K562 (cell line): ENCODE results near the gene USH2A. TPM values are rescaled to one million over a fixed set of nuclear protein-coding genes. Genes with fewer than 3 reads are reported as not detected.

Experiments
- ATAC-seq: fragments of 200-7000 bp; cut with Tn5 transposase; 3 replicates; pipeline ENCODE4 v1.9.1; 2020; ENCODE audit warnings: moderate library complexity
- BruUV-seq: library from RNA; stranded (reverse); fragments of 400-500 nt; replicated peaks from 2 replicates; lab custom pipeline; 2021; lab: Mats Ljungman, UMichigan
- CTCF ChIA-PET: fragments of 300-600 bp; formaldehyde crosslinking; extraction: SDS; loops from one replicate; lab custom pipeline; 2021; ENCODE audit warnings: low intra/inter-chr PET ratio; lab: Yijun Ruan, JAX
- POLR2A ChIA-PET: fragments of 300-600, 350-650 bp; sonication (Branson Sonifier 250); formaldehyde crosslinking; extraction: SDS; loops from one replicate; lab custom pipeline; 2021; ENCODE audit warnings: antibody characterized with exemption, inconsistent platforms; lab: Yijun Ruan, JAX
- DNase-seq, 4 experiments: peaks; one replicate each; pipeline versions ENCODE4 v3.0.0 to v3.0.0-alpha.2; 2011 to 2018; ENCODE audit warnings: low spot score in 3 of 4, mixed read lengths in 3 of 4; ENCODE audit errors: extremely low read depth in 1 of 4
- FAIRE-seq: peaks from 2 replicates; lab custom pipeline; 2011; peaks lifted over from hg19 to GRCh38; lab: Jason Lieb, UNC
- H2AFZ ChIP-seq: 2 replicates; pipeline ENCODE4 v1.6.0; 2011; ENCODE audit warnings: low read depth, low read length, control low read depth, inconsistent platforms
- H3K27ac ChIP-seq: fragments of 200-600 bp; 3 replicates; pipeline ENCODE4 v1.8.0; 2011; ENCODE audit warnings: low read depth, mild to moderate bottlenecking, control low read depth, inconsistent platforms, low read length, moderate library complexity, mixed read lengths; ENCODE audit errors: extremely low read depth
- H3K27me3 ChIP-seq, 2 experiments: fragments of 300-600 bp in 1 of 2; 2 replicates in 1 of 2; 3 replicates in 1 of 2; pipeline versions ENCODE4 v1.6.0 to v1.8.0; 2011; ENCODE audit warnings: inconsistent platforms in 2 of 2, low read length in 2 of 2, mild to moderate bottlenecking in 1 of 2, mixed read lengths in 1 of 2, moderate library complexity in 1 of 2; ENCODE audit not compliant: control insufficient read depth in 2 of 2, insufficient read depth in 2 of 2
- H3K36me3 ChIP-seq: fragments of 300-600 bp; 3 replicates; pipeline ENCODE4 v1.8.0; 2011; ENCODE audit warnings: mild to moderate bottlenecking, low read length, inconsistent platforms; ENCODE audit not compliant: control insufficient read depth, insufficient read depth
- H3K4me1 ChIP-seq, 2 experiments: fragments of 200-600 bp in 1 of 2; replicated peaks in 1 of 2; 2 replicates in 1 of 2; 3 replicates in 1 of 2; pipeline versions ENCODE4 v1.5.1 to v1.8.0; 2011; ENCODE audit warnings: inconsistent platforms in 2 of 2, low read length in 2 of 2, mild to moderate bottlenecking in 1 of 2, mixed read lengths in 1 of 2, moderate library complexity in 1 of 2; ENCODE audit not compliant: control insufficient read depth in 2 of 2, insufficient read depth in 2 of 2
- H3K4me2 ChIP-seq: 2 replicates; pipeline ENCODE4 v1.6.1; 2011; ENCODE audit warnings: low read length, control low read depth, inconsistent platforms, mixed read lengths; ENCODE audit not compliant: insufficient read depth
- H3K4me3 ChIP-seq: fragments of 200-600 bp; sonication (generic), shearing (Covaris generic); 2 replicates; pipeline ENCODE4 v1.5.1; 2016; ENCODE audit warnings: control low read depth, inconsistent platforms
- H3K79me2 ChIP-seq: fragments of 200-600 bp; 3 replicates; pipeline ENCODE4 v1.8.0; 2011; ENCODE audit warnings: low read length, inconsistent platforms; ENCODE audit not compliant: control insufficient read depth, insufficient read depth
- H3K9ac ChIP-seq, 2 experiments: 2 replicates each; pipeline versions ENCODE4 v1.6.0 to v1.6.1; 2011; ENCODE audit warnings: low read depth in 2 of 2, low read length in 2 of 2, control low read depth in 1 of 2, inconsistent platforms in 1 of 2, mild to moderate bottlenecking in 1 of 2, mixed read lengths in 1 of 2; ENCODE audit not compliant: insufficient read depth in 1 of 2
- H3K9me1 ChIP-seq: one replicate; pipeline ENCODE4 v1.6.0; 2011; ENCODE audit warnings: inconsistent platforms, mild to moderate bottlenecking, low read length, moderate library complexity; ENCODE audit not compliant: control insufficient read depth, insufficient read depth
- H3K9me3 ChIP-seq: replicated peaks from 2 replicates; pipeline ENCODE4 v1.5.1; 2011; ENCODE audit warnings: low read depth, low read length, inconsistent platforms; ENCODE audit not compliant: control insufficient read depth, insufficient read depth
- H4K20me1 ChIP-seq: replicated peaks from 2 replicates; pipeline ENCODE4 v1.6.1; 2011; ENCODE audit warnings: low read length, inconsistent platforms, mixed read lengths; ENCODE audit not compliant: control insufficient read depth, insufficient read depth
- BMI1 ChIP-seq: fragments of 150-350 bp; IDR thresholded peaks from 2 replicates; pipeline ENCODE4 v1.6.1; 2014; ENCODE audit warnings: low read length
- HINFP ChIP-seq: fragments of 450-650 bp; conservative IDR thresholded peaks from 2 replicates; pipeline ENCODE4 v1.6.1; 2016; ENCODE audit warnings: missing genetic modification characterization, low read depth, mild to moderate bottlenecking, control low read depth, missing compliant biosample characterization
- HMG20B ChIP-seq: fragments of 250-450 bp; sonication (Bioruptor Pico); IDR thresholded peaks from 2 replicates; pipeline ENCODE4 v1.5.0; 2021; ENCODE audit warnings: mild to moderate bottlenecking
- LCOR ChIP-seq: sonication (generic); formaldehyde crosslinking; IDR thresholded peaks from 2 replicates; pipeline ENCODE4 v1.8.0; 2022; ENCODE audit warnings: mild to moderate bottlenecking, missing genetic modification reagents
- PPARD ChIP-seq: fragments of 250-450 bp; sonication (Bioruptor Pico); IDR thresholded peaks from 2 replicates; pipeline ENCODE4 v1.8.0; 2022; ENCODE audit warnings: inconsistent platforms, mild to moderate bottlenecking, moderate library complexity
- RBM15 ChIP-seq: fragments of 200-400 bp; formaldehyde crosslinking; IDR thresholded peaks from 2 replicates; pipeline ENCODE4 v1.6.1; 2018; ENCODE audit warnings: mild to moderate bottlenecking, low read length, moderate library complexity; ENCODE audit not compliant: insufficient read depth
- ZFP36 ChIP-seq: fragments of 150-350 bp; IDR thresholded peaks from 2 replicates; pipeline ENCODE4 v1.6.1; 2018; ENCODE audit warnings: low read length, low read depth; ENCODE audit not compliant: partially characterized antibody
- ZNF197 ChIP-seq: fragments of 200-800 bp; sonication (Bioruptor generic); IDR thresholded peaks from 2 replicates; pipeline ENCODE4 v1.6.1; 2016; ENCODE audit warnings: low read depth, missing genetic modification characterization, missing compliant biosample characterization
- ZNF780A ChIP-seq: fragments of 250-450 bp; sonication (Bioruptor Pico); IDR thresholded peaks from 2 replicates; pipeline ENCODE4 v1.5.0; 2021; ENCODE audit warnings: mild to moderate bottlenecking
- WGBS: fragments of 100-300 bp; shearing (Covaris generic); methylation state at CpG from one replicate; pipeline ENCODE4 v1.1.6; 2016; ENCODE audit warnings: low coverage, mixed read lengths; ENCODE audit not compliant: insufficient coverage; ENCODE audit errors: missing lambda C conversion rate; 5-methylcytosine and 5-hydroxymethylcytosine counted together
- in situ Hi-C: fragments of 300-500 bp; cut with MboI; formaldehyde crosslinking; loops from 4 replicates; pipeline ENCODE4 v1.15.0; 2018; ENCODE audit warnings: inconsistent platforms, mixed read lengths
- intact Hi-C: fragments of 100-400 bp; cut with micrococcal nuclease; formaldehyde crosslinking; loops from 2 replicates; pipeline ENCODE4 v1.14.2; 2022
- polyA plus RNA-seq, 8 experiments: library from polyadenylated mRNA; depleted of rRNA in 4 of 8; stranded (reverse) in 5 of 8; unstranded in 3 of 8; fragments of >200 nt; fragmentation: Nextera tagmentation in 2 of 8; fragmentation: Illumina TruSeq in 1 of 8; extraction: Ambion mirVana in 2 of 8; extraction: Trizol in 1 of 8; gene quantifications; 2 replicates each; pipeline versions ENCODE4 v1.2.1 to v1.2.3, GENCODE V29; 2011 to 2014; ENCODE audit warnings: inconsistent platforms in 1 of 8, missing spikeins in 1 of 8
- total RNA-seq, 7 experiments: library from RNA; depleted of rRNA in 6 of 7; stranded (reverse); fragments of >200 nt in 6 of 7; fragmentation: Illumina TruSeq in 2 of 7; extraction: Trizol in 2 of 7; gene quantifications; 2 replicates each; pipeline versions ENCODE4 v1.2.1 to v1.2.3, GENCODE V29; 2011 to 2021; ENCODE audit warnings: low replicate concordance in 1 of 7

The USH2A gene
- total and polyA plus RNA-seq, 9 of the 15 experiments (the other 6 are each of a cell fraction or from before 2014, with no cell fraction given) = under 0.01 TPM; not detected in 7

- DNase-seq (no peak), ATAC-seq (no peak), FAIRE-seq (no peak)
- no peaks in the 10 kb centered on the region for H3K36me3 ChIP-seq
- BruUV-seq = no TSS peak
- H2AFZ ChIP-seq = no peak overlapping the region
- in situ Hi-C loops = no loop called here
- H3K9me3 ChIP-seq = no peaks in the 10 kb centered on the region
- H4K20me1 ChIP-seq = no peaks in the 10 kb centered on the region
- no peaks in the 10 kb centered on the region for H3K79me2 ChIP-seq
- no peak overlapping the region for H3K4me3 ChIP-seq
- no peak overlapping the region for H3K4me2 ChIP-seq
- intact Hi-C loops = no loop called here
- CTCF ChIA-PET = no interaction called here
- POLR2A ChIA-PET = no interaction called here
- TF ChIP-seq RBM15 (no peak), ZFP36 (no peak), LCOR (CRISPR knock-in tag) (no peak)
- no peak overlapping the region for H3K27ac ChIP-seq
- H3K9ac ChIP-seq = no peak overlapping the region
- H3K9me1 ChIP-seq = no peaks in the 10 kb centered on the region
- no peaks in the 10 kb centered on the region for H3K27me3 ChIP-seq
- 0% methylated on average over 3 of the region's 3 CpGs for WGBS
- no peaks in the 10 kb centered on the region for H3K4me1 ChIP-seq
Observed at GRCh38 chr1:215728169-215728568, 695.1 kb downstream of the USH2A start.

- no peak overlapping the region for H3K4me2 ChIP-seq
- POLR2A ChIA-PET = no interaction called here
- FAIRE-seq = no peak
- H3K9ac ChIP-seq = no peak overlapping the region
- H3K27ac ChIP-seq = no peak overlapping the region
- H3K79me2 ChIP-seq = no peaks in the 10 kb centered on the region
- intact Hi-C loops (no loop called here), in situ Hi-C loops (no loop called here)
- H3K4me1 ChIP-seq = no peaks in the 10 kb centered on the region
- H3K9me3 ChIP-seq = no peaks in the 10 kb centered on the region
- H3K4me3 ChIP-seq = no peak overlapping the region
- no peaks in the 10 kb centered on the region for H3K36me3 ChIP-seq
- TF ChIP-seq ZNF197 (CRISPR knock-in tag) (no peak), ZNF780A (CRISPR knock-in tag) (no peak), PPARD (no peak), BMI1 (no peak), HINFP (tag) (no peak), HMG20B (CRISPR knock-in tag) (no peak)
- BruUV-seq = no TSS peak
- no peaks in the 10 kb centered on the region for H3K9me1 ChIP-seq
- CTCF ChIA-PET = no interaction called here
- no peak for DNase-seq
- no peak for ATAC-seq
- no peaks in the 10 kb centered on the region for H3K27me3 ChIP-seq
- no peaks in the 10 kb centered on the region for H4K20me1 ChIP-seq
- no peak overlapping the region for H2AFZ ChIP-seq
Observed at GRCh38 chr1:215720126-215720525, 703.1 kb downstream of the USH2A start.
